ENCODE measurements around the gene FABP6. TPM values are rescaled to one million over a fixed set of nuclear protein-coding genes. Genes with fewer than 3 reads are reported as not detected.
"Not testable (repeated sequence)": the region's sequence is repeated elsewhere in the genome, so short reads cannot be mapped to it uniquely, and the experiment has no call there.

The FABP6 gene, protein sequence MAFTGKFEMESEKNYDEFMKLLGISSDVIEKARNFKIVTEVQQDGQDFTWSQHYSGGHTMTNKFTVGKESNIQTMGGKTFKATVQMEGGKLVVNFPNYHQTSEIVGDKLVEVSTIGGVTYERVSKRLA
- polyA plus RNA-seq (ENCODE audit: insufficient read length): not detected

GRCh38 chr5:160229190-160229742, at the start of gene FABP6:
Gene FABP6, plus strand, starts transcription at chr5:160229506. Its CDS starts 52 bp downstream, at chr5:160229558.
- no peak for DNase-seq

GRCh38 chr5:160180931-160181330, 48.4 kb upstream of the FABP6 start:
- DNase-seq: no peak

DNA sequence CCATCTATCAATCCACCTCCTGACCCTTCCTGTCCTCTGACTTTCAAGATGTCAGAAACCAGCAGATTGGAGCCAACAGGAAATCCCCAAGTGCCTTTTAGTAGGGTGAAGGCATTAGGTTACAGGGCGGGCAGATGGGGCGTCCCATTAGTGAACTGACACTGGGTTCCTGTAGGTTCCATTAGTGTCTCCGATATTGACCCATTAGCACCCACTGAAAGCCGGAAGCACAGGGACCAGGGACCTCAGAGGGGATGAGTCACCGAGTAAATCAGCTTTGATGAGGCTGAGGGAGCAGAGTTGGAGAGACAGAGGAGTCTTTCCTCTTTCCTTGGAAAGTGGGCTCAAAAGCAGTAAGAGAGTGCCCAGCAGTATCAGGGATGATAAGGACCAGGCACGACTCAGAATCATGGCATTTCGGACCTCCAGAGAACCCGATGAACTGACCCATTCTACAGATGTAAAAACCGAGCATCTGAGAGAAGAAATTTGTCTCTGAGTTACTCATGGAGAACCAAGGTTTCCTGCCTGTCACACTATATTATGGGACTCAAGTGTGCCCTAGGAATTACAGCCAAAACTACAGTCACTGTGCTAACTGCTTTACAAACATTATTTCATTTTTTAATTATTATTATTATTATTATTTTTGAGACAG, 47.2 kb upstream of the FABP6 start:
- DNase-seq: no peak

GRCh38 chr5:160183075-160183474, 46.2 kb upstream of the FABP6 start:
- DNase-seq: no peak

DNA sequence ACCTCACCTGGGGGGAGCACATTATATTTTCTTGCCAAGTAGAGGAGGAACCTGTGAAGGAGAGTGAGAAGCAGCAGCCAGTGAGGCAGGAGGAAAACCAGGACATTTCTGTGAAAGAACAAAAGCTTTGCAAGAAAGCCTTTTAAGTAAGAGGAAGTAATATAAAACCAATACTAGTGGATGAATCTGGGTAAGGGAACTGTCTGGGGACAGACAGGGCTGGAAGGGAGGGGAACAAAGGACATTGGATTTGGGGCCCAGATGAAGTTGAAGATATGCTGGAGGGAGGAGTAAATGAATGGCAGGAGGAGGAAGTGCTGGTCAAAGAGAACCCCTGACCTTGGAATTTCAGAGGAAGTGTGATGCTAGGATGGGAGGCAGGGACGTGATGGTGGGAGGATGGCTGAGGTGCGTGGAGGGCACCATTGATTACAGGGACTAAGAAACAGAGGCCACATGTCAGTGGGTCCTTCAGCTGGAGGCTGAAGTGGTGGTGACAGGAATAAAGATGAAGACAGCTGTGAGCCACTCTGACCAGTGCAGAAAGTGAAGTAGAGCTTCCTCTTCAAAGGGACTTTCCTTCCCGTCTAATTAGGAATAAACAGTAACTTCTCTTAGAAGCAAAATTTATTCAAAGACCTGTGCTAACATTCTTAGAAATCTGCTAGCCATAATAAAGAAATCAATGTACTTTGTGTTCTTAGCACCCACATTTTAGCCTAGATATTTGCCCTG, 43.5 kb upstream of the FABP6 start:
- DNase-seq: no peak

DNA sequence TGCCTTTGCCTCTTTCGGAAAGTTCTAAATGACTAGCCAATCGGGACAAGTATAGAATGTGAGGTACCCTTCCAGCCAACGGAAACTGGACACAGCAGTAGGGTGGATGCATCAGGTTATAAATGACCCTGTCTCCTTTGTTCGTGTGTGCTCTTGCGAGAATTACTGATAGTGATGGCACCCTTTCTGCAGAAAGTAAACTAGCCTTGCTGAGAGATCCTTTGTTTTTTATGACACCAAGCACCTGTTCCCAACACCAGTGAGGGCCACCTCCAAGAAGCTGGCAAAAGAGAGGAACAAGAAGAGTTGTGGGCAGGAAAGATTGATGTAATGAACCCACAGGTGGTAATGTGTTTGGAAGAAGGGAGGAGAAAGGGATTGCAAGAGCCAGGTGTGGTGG, 42.8 kb upstream of the FABP6 start:
- DNase-seq: no peak

DNA sequence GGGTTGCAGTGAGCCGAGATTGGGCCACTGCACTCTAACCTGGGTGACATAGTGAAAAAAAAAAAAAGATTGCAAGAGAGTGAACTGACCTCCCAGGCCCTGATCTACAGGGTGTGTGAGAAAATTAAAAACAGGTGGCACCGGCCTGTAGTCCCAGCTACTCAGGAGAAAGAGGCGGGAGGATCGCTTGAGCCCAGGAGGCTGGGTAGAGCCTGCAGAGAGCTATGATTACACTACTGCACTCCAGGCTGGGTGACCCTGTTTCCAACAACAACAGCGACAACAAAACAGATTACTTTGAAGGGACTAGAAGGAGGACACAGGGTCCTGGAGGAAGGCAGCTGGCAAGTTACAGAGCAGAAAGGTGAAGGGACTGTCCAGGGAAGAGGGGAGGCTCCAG, 42.2 kb upstream of the FABP6 start:
- DNase-seq: no peak

DNA sequence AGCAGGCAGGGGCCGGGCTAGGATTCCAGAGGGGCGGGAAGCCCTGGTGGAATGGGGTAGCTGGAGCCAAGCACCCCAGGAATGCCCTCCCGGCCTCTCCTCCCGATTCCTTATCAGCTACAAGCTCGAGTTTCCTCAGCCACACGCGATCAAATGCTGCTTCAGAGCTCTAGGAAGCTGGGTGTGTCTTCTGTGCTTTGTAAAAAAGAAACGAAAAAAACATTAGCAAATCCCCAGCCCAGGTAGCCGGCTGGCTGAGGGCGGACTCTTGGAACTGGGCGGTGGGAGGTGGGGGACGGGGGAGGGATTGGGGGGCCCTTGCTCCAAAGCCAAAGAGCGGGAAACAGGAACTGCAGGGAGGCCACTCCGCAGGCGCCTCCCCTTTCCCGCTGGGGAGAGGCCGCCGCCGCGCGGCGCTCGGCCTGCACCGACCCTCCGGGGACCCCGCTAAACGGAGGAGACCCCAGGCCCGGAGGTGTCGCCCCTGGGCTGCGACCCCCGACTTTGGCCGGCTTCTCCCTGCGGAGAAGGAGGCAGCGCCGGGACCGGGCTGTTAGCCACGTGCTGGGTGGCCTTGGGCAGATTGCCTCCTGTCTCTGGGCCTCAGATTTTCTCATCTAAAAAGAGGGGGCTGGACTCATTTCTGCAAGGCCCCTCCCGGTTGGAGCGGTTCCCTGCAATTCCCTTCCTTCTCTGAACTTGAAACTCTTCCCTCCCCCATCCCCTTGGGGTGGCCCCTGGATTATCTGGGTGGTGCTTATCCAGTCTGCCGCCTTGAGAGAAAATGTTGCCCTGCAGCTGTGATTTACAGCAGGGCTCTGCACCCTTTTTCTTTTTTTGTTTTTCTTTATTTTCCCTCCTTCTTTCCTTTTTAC, 40.9 kb upstream of the FABP6 start:
- DNase-seq: peak; percentile 67

DNA sequence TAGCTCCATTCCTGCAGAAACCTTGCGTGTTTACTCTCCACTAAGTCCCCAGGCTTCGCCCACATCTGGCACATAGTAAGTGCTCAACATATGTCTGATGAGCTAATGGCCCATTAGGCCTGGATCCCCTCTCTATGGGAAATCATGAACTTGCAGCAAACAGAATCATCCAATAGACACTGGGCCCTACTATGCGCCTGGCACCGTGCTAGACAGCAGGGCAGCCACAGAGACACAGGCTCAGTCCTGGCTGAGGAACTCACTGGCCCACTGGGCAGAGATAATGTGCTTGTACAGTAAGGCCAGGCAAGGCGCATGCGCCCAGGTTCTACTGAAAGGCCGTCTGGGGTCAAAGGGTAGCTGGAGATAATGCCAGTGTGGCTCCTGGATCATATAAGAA, 36.9 kb upstream of the FABP6 start:
- DNase-seq: no peak

GRCh38 chr5:160193076-160193475, 36.2 kb upstream of the FABP6 start:
- DNase-seq: not testable (repeated sequence)

DNA sequence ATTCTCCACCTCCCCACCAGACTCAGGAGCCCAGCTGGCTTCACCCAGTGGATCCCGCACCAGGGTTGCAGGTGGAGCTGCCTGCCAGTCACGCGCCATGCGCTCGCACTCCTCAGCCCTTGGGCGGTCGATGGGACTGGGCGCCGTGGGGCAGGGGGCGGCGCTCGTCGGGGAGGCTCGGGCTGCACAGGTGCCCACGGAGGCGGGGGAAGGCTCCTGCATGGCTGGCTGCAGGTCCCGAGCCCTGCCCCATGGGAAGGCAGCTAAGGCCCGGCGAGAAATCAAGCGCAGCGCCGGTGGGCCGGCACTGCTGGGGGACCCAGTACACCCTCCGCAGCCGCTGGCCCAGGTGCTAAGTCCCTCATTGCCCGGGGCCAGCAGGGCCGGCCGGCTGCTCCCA, 35.5 kb upstream of the FABP6 start:
- DNase-seq: not testable (repeated sequence)

DNA sequence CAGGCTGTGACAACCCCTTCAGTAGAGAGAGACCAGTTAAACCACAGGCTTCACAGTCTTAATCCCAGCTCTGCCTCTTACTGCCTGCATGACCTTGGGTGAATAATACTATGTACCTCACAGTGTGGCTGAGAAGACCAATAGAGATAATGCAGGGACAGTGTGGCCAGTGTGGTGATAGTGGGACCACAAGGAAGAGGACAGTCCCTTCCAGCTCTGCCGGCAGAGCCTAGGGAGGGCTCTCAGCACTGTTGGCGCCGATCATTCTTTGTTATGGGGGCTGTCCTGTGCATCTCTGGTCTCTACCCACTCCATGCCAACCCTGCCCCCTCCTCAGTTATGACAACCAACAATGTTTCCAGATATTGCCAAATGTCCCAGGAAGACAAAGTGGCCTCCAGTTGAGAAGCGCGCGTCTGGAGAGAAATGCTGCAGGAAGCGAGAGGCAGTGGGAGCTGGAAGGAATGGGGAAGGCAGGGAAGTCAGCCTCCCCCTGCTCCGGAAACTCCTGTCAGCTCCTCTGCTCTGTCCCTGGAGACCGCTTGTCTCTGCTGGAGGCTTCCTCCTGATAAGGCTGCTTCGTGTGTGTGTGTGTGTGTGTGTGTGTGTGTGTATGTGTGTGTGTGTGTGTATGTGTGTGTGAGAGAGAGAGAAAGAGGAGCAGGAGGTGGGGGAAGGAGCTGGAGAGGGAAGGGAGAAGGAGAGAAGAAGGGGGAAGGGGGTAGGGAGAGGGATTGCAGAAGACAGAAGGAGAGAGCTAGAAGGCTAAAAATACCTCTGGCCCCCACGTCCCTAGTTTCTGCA, 31.8 kb upstream of the FABP6 start:
- DNase-seq: no peak

DNA sequence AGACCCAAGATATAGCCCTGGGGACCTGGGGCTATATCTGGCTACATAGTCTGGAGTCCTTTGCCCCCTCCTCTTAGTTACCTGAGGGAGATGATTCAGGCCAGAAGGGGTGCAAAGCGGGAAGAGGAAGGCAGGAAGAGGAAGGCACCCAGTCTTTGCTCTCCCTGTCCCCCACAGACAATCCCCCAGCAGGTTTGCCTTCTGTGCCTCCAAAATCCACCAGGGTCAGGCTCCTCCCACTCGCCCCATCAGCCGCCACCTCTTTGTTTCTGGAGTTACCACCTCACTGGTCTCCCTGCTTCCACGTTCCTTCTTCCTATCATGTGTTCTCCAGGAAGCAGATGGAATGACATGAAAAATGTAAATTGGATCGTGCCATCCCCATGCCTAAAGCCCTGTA, 31.2 kb upstream of the FABP6 start:
- no peak for DNase-seq

DNA sequence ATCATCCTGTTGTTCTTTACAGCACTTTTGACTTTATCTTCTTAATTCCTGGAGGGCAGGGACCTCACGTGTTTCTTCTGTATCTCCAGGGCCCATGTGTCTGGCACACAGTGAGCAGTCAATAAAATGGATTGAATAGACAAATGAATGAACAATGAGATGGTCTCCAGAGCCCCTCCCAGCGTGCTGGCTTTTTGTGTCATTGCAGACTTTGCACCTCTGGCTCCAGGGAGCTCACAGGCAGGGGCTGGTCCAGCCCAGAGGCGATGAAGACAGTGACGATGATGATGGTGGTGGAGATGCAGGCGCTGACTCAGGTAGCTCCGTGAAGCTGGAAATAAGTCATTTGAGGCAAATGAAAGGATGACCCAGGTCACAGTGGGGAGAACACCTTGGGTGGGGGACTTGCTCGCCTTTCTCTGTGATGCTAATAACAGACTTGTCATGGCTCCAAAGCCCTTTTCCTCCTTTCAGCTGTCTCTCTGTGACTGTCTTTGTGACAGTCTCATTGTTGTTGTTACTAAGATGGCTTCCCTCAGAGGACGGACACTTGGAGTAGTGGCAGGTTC, 30.4 kb upstream of the FABP6 start:
- no peak for DNase-seq

DNA sequence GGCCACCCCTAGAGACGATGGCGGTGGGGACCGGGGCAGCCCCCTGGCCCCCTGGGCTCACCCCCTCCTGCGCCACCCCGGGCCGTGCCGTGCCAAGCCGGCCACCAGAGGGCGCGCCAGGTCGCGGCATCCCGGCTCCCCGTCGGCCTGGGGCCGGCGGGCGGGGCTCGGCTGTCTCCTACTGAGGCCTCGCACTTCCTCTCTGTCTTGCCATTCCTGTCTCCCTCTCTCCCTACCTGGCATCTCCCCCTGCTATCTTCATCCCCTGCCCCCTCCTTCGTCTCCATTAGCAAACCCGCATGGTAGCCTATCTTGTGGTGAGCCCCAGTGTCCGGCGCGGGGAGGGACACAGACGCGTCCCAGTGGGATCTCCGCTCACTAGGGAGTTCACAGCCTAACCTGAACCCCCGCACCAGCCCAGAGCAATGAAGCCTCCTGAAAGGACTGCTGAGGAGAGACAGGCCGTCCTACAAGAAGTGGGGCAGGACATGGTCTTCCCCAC, 29.8 kb upstream of the FABP6 start:
- DNase-seq: peak; percentile 84

- DNase-seq: no peak
These were observed 22.2 kb upstream of the FABP6 start for GRCh38 chr5:160207061-160207460.

DNA sequence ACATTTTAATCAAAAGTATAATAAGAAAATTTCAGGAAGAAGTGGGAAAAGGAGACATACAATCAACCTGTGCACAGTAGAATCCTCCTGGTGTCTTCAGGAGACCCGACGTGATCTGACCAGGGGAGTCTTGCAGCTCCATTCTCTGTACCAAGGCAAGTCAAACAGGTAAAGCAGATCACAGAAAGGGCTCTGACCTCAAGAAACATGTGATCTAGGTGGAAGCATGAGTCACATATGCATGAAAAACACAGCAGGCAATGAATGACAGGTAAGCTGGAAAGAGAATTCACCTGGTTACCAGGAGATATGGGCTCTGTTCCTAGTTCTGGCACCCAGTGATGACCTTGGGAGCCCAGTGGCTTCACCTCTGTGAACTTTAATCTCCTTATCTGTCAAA, 19.4 kb upstream of the FABP6 start:
- no peak for DNase-seq

DNA sequence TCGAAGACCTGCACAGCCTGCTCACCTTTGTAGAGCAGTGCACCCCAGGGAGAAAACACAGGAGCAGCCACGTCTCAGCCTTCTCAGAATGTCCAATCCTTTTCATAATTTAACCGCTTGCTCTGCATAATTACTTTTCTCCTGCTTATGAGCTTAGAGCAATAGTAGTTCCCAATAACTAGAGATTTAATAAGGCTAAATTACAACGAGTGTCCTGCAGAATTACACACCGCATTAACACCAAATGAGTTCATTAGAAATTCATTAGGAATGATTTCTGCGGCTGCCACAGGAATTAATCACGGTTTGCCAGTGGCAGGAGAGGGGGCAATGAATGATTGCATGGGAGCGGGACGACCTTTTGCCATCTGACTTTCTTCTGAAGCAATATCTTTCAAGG, 18.7 kb upstream of the FABP6 start:
- DNase-seq: no peak

DNA sequence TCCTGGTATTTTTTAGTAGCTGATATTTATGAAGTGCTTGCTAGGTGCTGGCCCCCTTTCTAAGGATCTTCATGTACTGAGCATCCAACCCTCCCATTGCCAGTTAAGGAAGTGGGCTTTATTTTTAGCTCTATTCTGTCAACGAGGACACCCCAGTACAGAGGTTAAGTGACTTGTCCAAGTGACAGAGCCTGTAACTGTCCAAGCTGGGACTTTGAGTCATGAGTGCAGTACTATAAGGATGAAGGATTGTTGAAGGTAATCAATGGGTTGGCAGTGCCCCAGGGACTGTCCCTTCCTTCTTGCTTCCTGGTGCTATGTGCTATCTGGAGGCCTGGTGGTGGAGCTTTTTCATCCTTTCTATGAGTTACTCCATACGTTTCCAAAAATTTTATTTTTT, 18.0 kb upstream of the FABP6 start:
- no peak for DNase-seq

- no peak for DNase-seq
These were observed 15.8 kb upstream of the FABP6 start for GRCh38 chr5:160213537-160213936.

DNA sequence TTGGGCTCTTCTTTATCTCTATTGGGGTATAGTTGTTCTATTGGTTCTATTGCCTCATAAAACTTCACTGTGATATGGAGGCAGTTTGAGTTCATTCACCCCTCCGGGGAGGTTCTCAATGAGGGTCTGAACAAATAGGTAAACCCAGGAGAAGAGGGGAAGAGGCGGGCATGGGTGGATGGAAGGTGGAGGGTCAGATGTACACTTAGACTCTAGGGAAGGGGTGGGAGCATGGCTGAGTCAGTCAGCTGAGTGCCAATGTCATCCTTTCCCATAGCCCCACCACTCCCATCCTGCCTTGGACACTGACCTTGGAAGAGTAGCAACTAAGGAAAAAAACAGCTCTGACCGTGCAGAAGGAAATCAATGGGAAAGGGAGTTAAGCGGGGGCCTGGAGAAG, 9.9 kb upstream of the FABP6 start:
- DNase-seq: no peak
